ENCODE results near the gene SAMD4A. TPM values are rescaled to one million over a fixed set of nuclear protein-coding genes. Genes with fewer than 3 reads are reported as not detected.

The SAMD4A gene
- total RNA-seq, 2 experiments from 2014 or later = 0.06 to 1.0 TPM

GRCh38 chr14:54645639-54646038 lies 78.7 kb downstream of the SAMD4A start:
- no peak overlapping the region for H3K4me3 ChIP-seq (ENCODE audit: low read depth, low read length, poor library complexity, severe bottlenecking)
- H4K20me1 ChIP-seq (ENCODE audit: insufficient read depth, low read length) = no peaks in the 10 kb centered on the region
- BruUV-seq (replicated peaks) = no TSS peak
- no peak overlapping the region for H3K4me2 ChIP-seq (ENCODE audit: low read length)
- no peaks in the 10 kb centered on the region for H3K9me3 ChIP-seq (ENCODE audit: low read length)
- no peaks in the 10 kb centered on the region for H3K79me2 ChIP-seq (ENCODE audit: insufficient read depth, low read depth, low read length)
- DNase-seq (ENCODE audit: low spot score) = no peak
- ChIA-PET CTCF (ENCODE audit: unreplicated experiment) (no interaction called here), POLR2A (no interaction called here)
- H3K4me1 ChIP-seq (ENCODE audit: insufficient read depth, low read length, poor library complexity, severe bottlenecking) = no peaks in the 10 kb centered on the region
- no peaks in the 10 kb centered on the region for H3K9me2 ChIP-seq (ENCODE audit: insufficient read depth, low read length)
- no peak overlapping the region for H3K27ac ChIP-seq (ENCODE audit: low read depth, low read length, poor library complexity, severe bottlenecking)
- no peak for TF ChIP-seq CTCF (conservative IDR thresholded peaks at IDR 0.05; ENCODE audit: low read length)
- no peak for TF ChIP-seq EZH2phosphoT487 (IDR thresholded peaks at IDR 0.05; ENCODE audit: borderline replicate concordance, low read depth, low read length)
- H2AFZ ChIP-seq (ENCODE audit: low read length) = no peak overlapping the region
- no peaks in the 10 kb centered on the region for H3K36me3 ChIP-seq (ENCODE audit: insufficient read depth, low read length)
- intact Hi-C loops (cut with micrococcal nuclease; ENCODE audit: unreplicated experiment) = no loop called here

- CTCF ChIA-PET (ENCODE audit: unreplicated experiment) = interaction anchor here (0.6 kb wide), 1 partner anchor 162 kb away, joined by 3 read pairs; no protein-coding TSS in a partner anchor
- TF ChIP-seq CTCF (conservative IDR thresholded peaks at IDR 0.05; ENCODE audit: low read length) (no peak), EZH2phosphoT487 (IDR thresholded peaks at IDR 0.05; ENCODE audit: borderline replicate concordance, low read depth, low read length) (no peak)
- intact Hi-C loops (cut with micrococcal nuclease; ENCODE audit: unreplicated experiment) = no loop called here
Observed at GRCh38 chr14:54646626-54647025, 79.7 kb downstream of the SAMD4A start.

GRCh38 chr14:54647378-54647777 lies 80.5 kb downstream of the SAMD4A start:
- H3K9me3 ChIP-seq (ENCODE audit: low read length) = no peaks in the 10 kb centered on the region
- TF ChIP-seq CTCF (conservative IDR thresholded peaks at IDR 0.05; ENCODE audit: low read length) = no peak
- no peak for TF ChIP-seq EZH2phosphoT487 (IDR thresholded peaks at IDR 0.05; ENCODE audit: borderline replicate concordance, low read depth, low read length)
- BruUV-seq (replicated peaks) = no TSS peak
- DNase-seq (ENCODE audit: low spot score) = no peak
- POLR2A ChIA-PET = no interaction called here
- no peak overlapping the region for H3K4me2 ChIP-seq (ENCODE audit: low read length)
- H4K20me1 ChIP-seq (ENCODE audit: insufficient read depth, low read length) = no peaks in the 10 kb centered on the region
- intact Hi-C loops (cut with micrococcal nuclease; ENCODE audit: unreplicated experiment) = no loop called here
- no peaks in the 10 kb centered on the region for H3K79me2 ChIP-seq (ENCODE audit: insufficient read depth, low read depth, low read length)
- H3K27ac ChIP-seq (ENCODE audit: low read depth, low read length, poor library complexity, severe bottlenecking) = no peak overlapping the region
- CTCF ChIA-PET (ENCODE audit: unreplicated experiment) = no interaction called here
- no peak overlapping the region for H2AFZ ChIP-seq (ENCODE audit: low read length)
- H3K4me1 ChIP-seq (ENCODE audit: insufficient read depth, low read length, poor library complexity, severe bottlenecking) = no peaks in the 10 kb centered on the region
- H3K9me2 ChIP-seq (ENCODE audit: insufficient read depth, low read length) = no peaks in the 10 kb centered on the region
- no peak overlapping the region for H3K4me3 ChIP-seq (ENCODE audit: low read depth, low read length, poor library complexity, severe bottlenecking)
- no peaks in the 10 kb centered on the region for H3K36me3 ChIP-seq (ENCODE audit: insufficient read depth, low read length)

More at GRCh38 chr14:54646626-54647025, 79.7 kb downstream of the SAMD4A start:
- POLR2A ChIA-PET = no interaction called here
- Histone ChIP-seq H4K20me1 (ENCODE audit: insufficient read depth, low read length) (no peaks in the 10 kb centered on the region), H3K79me2 (ENCODE audit: insufficient read depth, low read depth, low read length) (no peaks in the 10 kb centered on the region), H3K9me2 (ENCODE audit: insufficient read depth, low read length) (no peaks in the 10 kb centered on the region), H3K27ac (ENCODE audit: low read depth, low read length, poor library complexity, severe bottlenecking) (no peak overlapping the region), H2AFZ (ENCODE audit: low read length) (no peak overlapping the region), H3K36me3 (ENCODE audit: insufficient read depth, low read length) (no peaks in the 10 kb centered on the region), H3K4me1 (ENCODE audit: insufficient read depth, low read length, poor library complexity, severe bottlenecking) (no peaks in the 10 kb centered on the region), H3K9me3 (ENCODE audit: low read length) (no peaks in the 10 kb centered on the region), H3K4me2 (ENCODE audit: low read length) (no peak overlapping the region), H3K4me3 (ENCODE audit: low read depth, low read length, poor library complexity, severe bottlenecking) (no peak overlapping the region)
- BruUV-seq (replicated peaks) = no TSS peak
- DNase-seq (ENCODE audit: low spot score) = no peak
